ENCODE results near the gene KLHL14. TPM values are rescaled to one million over a fixed set of nuclear protein-coding genes. Genes with fewer than 3 reads are reported as not detected.

Gene KLHL14
- total RNA-seq, 2 donors from 2014 or later: 1.3 TPM; not detected in 1

DNA sequence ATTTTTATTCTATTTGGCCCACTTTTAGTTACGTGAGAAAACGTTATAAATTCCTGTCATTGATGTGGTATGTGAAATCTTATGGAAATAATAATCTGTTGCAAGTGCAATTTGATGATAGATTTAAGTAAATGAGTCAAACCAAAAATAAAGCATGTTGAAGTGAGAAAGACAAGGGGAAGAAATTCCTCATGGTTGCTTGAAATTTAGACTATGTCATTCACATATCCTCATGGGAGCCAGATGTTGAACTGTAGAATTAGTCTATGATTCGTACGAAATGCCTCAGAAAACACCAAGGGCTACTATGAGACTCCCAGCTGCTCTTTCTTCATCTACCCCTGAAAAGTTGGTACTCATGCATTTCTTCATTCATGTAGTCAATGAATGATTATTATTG lies 55.7 kb downstream of the KLHL14 start:
- Histone ChIP-seq H3K36me3 (no peaks in the 10 kb centered on the region), H3K27ac (no peak overlapping the region), H3K4me1 (ENCODE audit: control insufficient read depth in 1 of 2, low read depth in 2 of 2) (no peaks in the 10 kb centered on the region), H3K4me3 (no peak overlapping the region), H3K27me3 (replicated peaks; ENCODE audit: insufficient read depth) (no peaks in the 10 kb centered on the region), H3K9me3 (no peaks in the 10 kb centered on the region)
- ATAC-seq (ENCODE audit: insufficient number of reproducible peaks, low FRiP score, low read depth) (no peak), DNase-seq (ENCODE audit: low spot score) (no peak)
- TF ChIP-seq, protein P1, sequence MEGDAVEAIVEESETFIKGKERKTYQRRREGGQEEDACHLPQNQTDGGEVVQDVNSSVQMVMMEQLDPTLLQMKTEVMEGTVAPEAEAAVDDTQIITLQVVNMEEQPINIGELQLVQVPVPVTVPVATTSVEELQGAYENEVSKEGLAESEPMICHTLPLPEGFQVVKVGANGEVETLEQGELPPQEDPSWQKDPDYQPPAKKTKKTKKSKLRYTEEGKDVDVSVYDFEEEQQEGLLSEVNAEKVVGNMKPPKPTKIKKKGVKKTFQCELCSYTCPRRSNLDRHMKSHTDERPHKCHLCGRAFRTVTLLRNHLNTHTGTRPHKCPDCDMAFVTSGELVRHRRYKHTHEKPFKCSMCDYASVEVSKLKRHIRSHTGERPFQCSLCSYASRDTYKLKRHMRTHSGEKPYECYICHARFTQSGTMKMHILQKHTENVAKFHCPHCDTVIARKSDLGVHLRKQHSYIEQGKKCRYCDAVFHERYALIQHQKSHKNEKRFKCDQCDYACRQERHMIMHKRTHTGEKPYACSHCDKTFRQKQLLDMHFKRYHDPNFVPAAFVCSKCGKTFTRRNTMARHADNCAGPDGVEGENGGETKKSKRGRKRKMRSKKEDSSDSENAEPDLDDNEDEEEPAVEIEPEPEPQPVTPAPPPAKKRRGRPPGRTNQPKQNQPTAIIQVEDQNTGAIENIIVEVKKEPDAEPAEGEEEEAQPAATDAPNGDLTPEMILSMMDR (IDR thresholded peaks at IDR 0.05): no peak

DNA sequence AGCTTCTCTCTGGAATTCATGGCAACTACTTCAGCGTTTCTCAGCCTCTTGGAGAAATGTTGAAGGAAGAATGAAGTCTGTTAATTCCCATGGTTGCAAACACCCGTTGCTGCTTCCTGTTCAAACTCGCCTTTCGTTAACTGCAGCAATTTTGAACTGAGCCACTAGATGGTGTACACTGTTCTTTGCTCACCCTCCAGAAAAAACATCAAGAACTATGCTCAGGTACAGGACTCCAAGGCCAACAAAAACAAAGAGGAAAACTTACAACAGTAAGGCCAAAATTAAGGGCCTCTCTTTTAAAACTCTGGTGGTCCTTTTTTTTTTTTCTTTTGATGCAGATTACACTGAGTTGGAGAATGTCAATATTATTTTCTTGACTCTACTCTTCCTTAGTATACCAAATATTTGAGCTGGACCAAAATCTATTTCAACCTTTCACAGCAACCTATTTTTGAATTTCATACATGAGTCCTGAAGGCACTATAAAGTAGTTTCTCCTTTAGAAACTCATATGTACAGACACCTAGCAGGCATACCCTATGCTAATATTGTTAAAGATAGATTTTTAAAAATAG lies 58.2 kb downstream of the KLHL14 start:
- H3K36me3 ChIP-seq: no peaks in the 10 kb centered on the region
- H3K4me3 ChIP-seq: no peak overlapping the region
- no peaks in the 10 kb centered on the region for H3K9me3 ChIP-seq
- H3K27ac ChIP-seq: no peak overlapping the region
- no peak for ATAC-seq (ENCODE audit: insufficient number of reproducible peaks, low FRiP score, low read depth)
- TF ChIP-seq, protein P1 (IDR thresholded peaks at IDR 0.05): peak; percentile 41
- H3K27me3 ChIP-seq (replicated peaks; ENCODE audit: insufficient read depth): no peaks in the 10 kb centered on the region
- H3K4me1 ChIP-seq (ENCODE audit: control insufficient read depth in 1 of 2, low read depth in 2 of 2): no peaks in the 10 kb centered on the region
- DNase-seq (ENCODE audit: low spot score): no peak

DNA sequence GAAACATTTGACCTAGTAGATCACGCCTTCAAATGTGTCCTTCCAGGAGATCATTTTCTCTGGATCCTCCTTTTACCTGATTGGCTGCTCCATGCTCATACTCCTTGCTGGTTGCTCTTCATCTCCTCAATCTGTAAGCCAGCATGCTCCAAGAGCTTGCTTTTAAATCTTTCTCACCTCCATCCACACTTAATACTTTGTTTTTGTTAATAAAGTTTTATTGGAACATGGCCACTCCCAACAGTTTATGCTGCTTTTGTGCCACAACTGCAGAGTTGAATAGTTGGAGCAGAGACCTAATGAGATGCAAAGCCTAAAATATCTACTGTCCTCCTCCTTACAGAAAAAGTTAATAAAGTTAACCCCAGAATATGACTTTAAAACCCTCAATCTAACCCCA lies 60.0 kb downstream of the KLHL14 start:
- no peaks in the 10 kb centered on the region for H3K4me1 ChIP-seq (ENCODE audit: control insufficient read depth in 1 of 2, low read depth in 2 of 2)
- H3K27ac ChIP-seq: no peak overlapping the region
- no peak for DNase-seq (ENCODE audit: low spot score)
- H3K9me3 ChIP-seq: no peaks in the 10 kb centered on the region
- no peak for ATAC-seq (ENCODE audit: insufficient number of reproducible peaks, low FRiP score, low read depth)
- H3K27me3 ChIP-seq (replicated peaks; ENCODE audit: insufficient read depth): no peaks in the 10 kb centered on the region
- no peak overlapping the region for H3K4me3 ChIP-seq
- TF ChIP-seq, protein P1 (IDR thresholded peaks at IDR 0.05): no peak
- no peaks in the 10 kb centered on the region for H3K36me3 ChIP-seq

DNA sequence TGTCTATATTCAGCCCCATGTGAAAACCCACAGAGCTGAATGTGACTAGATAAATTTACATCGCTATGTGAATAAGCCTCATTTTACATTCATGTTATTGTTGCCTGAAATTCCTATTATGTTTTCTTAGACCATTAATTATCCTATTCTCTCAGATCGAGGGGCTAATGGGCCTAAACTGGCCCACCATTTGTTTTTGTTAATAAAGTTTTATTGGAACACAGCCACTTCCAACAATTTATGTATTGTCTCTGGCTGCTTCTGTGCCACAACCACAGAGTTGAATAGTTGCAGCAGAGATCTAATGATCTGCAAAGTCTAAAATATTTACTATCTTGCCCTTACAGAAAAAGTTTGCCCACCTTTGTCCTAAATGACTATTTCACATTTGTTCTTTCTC lies 61.0 kb downstream of the KLHL14 start:
- H3K4me1 ChIP-seq (ENCODE audit: control insufficient read depth in 1 of 2, low read depth in 2 of 2): no peaks in the 10 kb centered on the region

DNA sequence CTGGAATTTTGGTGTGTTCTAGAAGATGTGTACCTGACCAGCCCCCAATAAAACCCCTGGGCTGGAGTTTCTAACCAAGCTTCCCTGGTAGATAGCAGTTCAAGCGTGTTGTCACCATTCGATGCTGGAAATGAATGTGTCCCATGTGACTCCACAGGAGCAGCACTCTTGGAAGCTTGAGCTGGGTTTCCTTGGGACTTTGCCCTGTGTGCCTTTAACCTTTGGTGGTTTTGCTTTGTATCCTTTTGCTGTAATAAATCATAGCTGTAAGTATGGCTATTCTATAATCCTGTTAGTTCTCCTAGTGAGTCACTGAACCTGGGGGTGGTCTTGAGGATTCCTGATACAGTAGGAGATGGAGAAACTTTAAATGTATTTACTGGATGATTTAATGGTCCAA lies 65.2 kb downstream of the KLHL14 start:
- Histone ChIP-seq H3K27me3 (replicated peaks; ENCODE audit: insufficient read depth) (no peaks in the 10 kb centered on the region), H3K4me3 (no peak overlapping the region), H3K9me3 (no peaks in the 10 kb centered on the region), H3K4me1 (ENCODE audit: control insufficient read depth in 1 of 2, low read depth in 2 of 2) (no peaks in the 10 kb centered on the region), H3K27ac (no peak overlapping the region), H3K36me3 (no peaks in the 10 kb centered on the region)
- TF ChIP-seq, protein P1 (IDR thresholded peaks at IDR 0.05): no peak
- DNase-seq (ENCODE audit: low spot score) (no peak), ATAC-seq (ENCODE audit: insufficient number of reproducible peaks, low FRiP score, low read depth) (no peak)

More for the DNA sequence above, 61.0 kb downstream of the KLHL14 start:
- DNase-seq (ENCODE audit: low spot score) (no peak), ATAC-seq (ENCODE audit: insufficient number of reproducible peaks, low FRiP score, low read depth) (no peak)
- no peak overlapping the region for H3K27ac ChIP-seq
- TF ChIP-seq, protein P1 (IDR thresholded peaks at IDR 0.05): no peak
- H3K27me3 ChIP-seq (replicated peaks; ENCODE audit: insufficient read depth): no peaks in the 10 kb centered on the region
- H3K4me3 ChIP-seq: no peak overlapping the region
- H3K9me3 ChIP-seq: no peaks in the 10 kb centered on the region
- no peaks in the 10 kb centered on the region for H3K36me3 ChIP-seq

All from thoracic aorta (tissue), 2 donors.